HG02870 (cell line): Measurements from ENCODE around the gene GTF2IRD1.
"Not testable (repeated sequence)": the region's sequence is repeated elsewhere in the genome, so short reads cannot be mapped to it uniquely, and the experiment has no call there.

Source experiments
- ATAC-seq: cut with Tn5 transposase; IDR thresholded peaks from one replicate; pipeline ENCODE4 v1.9.1; 2021; ENCODE audit warnings: mild to moderate bottlenecking, moderate library complexity; ENCODE audit not compliant: unreplicated experiment

Gene GTF2IRD1

GRCh38 chr7:74507538-74508319 is 54.0 kb downstream of the GTF2IRD1 start:
- no peak for ATAC-seq

- ATAC-seq, result not testable (repeated sequence)
These were observed 55.7 kb downstream of the GTF2IRD1 start for GRCh38 chr7:74509453-74509852.

DNA sequence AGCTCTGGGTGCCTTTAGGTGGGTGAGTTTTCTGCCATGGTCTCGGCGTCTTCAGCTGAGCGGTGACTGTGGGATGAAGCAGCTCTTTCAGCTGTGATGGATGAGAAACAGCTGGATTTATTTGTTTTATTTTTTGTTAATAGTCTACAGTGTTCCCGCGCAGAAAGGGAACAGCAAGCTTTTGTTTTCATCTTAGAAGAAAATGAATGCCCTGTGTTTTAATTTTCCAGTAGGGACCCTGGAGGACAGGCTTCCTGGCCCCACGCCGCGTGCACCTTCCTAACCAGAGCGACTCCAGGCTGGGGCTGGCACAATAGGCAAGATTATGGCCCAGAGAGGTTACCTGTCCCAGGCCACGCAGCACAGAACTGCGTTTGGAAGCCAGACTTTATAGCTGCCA is 57.6 kb downstream of the GTF2IRD1 start:
- ATAC-seq, result no peak

DNA sequence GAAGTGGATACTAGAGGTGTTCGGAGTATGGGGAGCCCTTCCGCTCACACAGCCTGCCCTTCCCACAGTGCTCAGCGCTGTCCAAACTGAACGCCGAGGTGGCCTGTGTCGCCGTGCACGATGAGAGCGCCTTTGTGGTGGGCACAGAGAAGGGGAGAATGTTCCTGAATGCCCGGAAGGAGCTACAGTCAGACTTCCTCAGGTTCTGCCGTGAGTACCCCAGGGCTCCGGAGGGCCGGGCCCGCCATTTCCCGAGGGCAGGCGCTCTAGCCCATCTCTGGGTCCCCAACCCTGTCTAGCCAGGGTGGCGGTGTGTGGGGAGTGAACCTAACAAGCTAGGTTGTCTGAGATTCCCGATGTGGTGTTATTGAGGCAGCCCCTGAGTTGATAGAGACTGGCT is 59.1 kb downstream of the GTF2IRD1 start:
- ATAC-seq, result no peak

- no peak for ATAC-seq
These were observed 60.5 kb downstream of the GTF2IRD1 start for GRCh38 chr7:74514131-74514591.

GRCh38 chr7:74515276-74515675 is 61.6 kb downstream of the GTF2IRD1 start:
- ATAC-seq, result no peak

GRCh38 chr7:74516214-74516613 is 62.5 kb downstream of the GTF2IRD1 start:
- ATAC-seq, result no peak

GRCh38 chr7:74518041-74518440 is 64.3 kb downstream of the GTF2IRD1 start:
- no peak for ATAC-seq

- no peak for ATAC-seq
These were observed 64.9 kb downstream of the GTF2IRD1 start for GRCh38 chr7:74518654-74519053.

- no peak for ATAC-seq
These were observed 65.7 kb downstream of the GTF2IRD1 start for GRCh38 chr7:74519395-74519794.

DNA sequence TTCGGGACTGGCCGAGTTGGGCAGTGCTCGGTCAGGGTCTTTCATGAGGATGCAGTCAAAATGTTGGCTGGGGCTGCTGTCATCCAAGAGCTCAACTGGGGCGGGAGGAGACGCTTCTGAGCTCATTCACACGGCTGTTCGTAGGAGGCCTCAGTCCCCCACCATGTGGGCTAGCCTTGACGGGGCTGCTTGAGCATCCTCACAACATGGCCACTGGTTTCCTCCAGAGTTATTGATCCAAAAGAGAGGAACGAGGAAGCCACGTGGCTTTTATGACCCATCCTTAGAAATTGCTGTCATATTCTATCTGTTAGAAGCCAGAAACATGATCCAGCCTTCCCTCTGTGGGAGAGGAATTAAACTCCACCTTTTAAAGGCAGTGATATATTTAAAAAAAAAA is 68.1 kb downstream of the GTF2IRD1 start:
- no peak for ATAC-seq

DNA sequence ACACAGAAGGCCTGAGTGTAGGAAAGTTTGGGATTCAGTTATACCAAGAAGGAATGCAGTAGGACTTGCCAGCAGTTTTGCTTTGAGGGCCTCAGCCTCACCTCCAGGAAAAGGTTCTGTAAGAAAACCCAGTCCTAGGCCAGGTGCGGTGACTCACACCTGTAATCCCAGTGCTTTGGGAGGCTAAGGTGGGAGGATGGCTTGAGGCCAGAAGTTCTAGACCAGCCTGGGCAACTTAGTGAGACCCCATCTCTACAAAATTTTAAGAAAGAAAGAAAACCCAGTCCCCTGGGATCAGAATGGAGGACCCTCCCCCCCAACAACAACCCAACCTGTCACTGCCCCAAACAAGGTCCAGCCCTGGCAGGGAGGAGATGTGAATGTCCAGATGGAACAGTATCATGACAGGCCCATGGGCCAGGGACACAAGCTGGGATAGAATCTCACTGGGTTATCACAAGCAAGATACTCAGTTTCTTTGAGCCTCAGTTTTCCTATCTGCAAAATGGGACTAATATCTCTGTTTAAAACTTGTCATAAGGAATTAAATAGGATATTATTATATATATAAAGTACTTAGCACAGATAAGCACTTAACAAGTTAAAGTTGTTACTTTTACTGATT is 68.7 kb downstream of the GTF2IRD1 start:
- ATAC-seq, result no peak

- ATAC-seq, result no peak
These were observed 69.3 kb downstream of the GTF2IRD1 start for GRCh38 chr7:74523015-74523414.

GRCh38 chr7:74525140-74525539 is 71.4 kb downstream of the GTF2IRD1 start:
- ATAC-seq, result no peak

DNA sequence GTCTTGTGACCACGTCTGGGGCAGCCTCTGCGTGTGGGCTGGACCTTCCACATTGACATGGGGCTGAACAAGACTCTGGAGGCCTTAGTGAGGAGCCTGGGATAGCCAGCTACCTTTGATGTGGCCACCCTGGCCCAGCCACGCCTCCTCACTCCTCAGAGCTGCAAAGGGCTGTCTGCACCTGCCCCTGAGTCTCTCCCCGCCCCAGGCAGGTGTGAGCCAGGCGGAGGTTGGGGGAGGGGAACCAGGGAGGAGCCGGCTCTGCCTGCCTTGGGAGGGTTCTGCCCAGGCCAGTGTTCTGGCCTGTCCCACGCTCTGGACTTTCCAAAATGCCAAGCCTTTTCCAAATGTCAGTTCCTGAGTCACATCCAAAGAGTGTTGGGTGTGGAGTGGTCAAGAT is 72.2 kb downstream of the GTF2IRD1 start:
- ATAC-seq, result no peak

DNA sequence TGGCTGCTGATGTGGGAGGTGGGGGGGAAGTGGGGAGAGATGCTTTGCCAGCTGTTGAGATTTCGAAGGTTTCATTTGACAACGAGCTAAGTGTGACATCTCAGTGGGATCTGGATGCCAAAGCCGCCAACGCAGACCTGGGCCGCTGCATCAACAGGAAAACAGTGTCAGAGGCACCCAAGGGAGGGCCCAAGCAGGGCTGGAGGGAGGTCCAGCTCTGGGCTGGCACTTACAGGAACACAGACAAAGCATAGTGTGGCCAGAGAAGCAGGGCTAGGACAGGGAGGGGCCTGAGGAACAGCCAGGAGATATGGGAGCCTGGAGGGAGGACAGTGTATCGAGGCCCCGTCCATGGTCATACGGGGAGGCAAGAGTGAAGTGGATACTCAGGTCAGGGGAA is 73.1 kb downstream of the GTF2IRD1 start:
- no peak for ATAC-seq

GRCh38 chr7:74527842-74528241 is 74.1 kb downstream of the GTF2IRD1 start:
- no peak for ATAC-seq

- not testable (repeated sequence) for ATAC-seq
These were observed 75.1 kb downstream of the GTF2IRD1 start for GRCh38 chr7:74528773-74529172.

DNA sequence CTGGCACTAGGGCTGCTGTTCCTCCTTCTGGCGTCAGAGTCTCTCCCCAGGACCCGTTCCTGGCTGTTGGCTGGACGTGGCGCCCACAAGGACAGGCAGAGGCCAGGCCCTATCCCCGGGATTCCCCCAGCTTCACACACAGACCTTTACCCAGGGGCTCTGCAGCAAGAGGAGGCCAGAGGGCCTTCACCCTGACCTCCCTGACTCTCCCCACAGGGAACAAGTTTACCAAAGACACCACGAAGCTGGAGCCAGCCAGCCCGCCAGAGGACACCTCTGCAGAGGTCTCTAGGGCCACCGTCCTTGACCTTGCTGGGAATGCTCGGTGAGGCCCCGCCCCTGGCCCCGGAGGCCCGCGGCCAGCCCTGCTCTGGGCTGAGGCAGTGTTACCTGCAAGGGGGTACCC is 82.2 kb downstream of the GTF2IRD1 start:
- ATAC-seq, result no peak

- ATAC-seq, result not testable (repeated sequence)
These were observed 88.2 kb downstream of the GTF2IRD1 start for GRCh38 chr7:74541937-74542336.

DNA sequence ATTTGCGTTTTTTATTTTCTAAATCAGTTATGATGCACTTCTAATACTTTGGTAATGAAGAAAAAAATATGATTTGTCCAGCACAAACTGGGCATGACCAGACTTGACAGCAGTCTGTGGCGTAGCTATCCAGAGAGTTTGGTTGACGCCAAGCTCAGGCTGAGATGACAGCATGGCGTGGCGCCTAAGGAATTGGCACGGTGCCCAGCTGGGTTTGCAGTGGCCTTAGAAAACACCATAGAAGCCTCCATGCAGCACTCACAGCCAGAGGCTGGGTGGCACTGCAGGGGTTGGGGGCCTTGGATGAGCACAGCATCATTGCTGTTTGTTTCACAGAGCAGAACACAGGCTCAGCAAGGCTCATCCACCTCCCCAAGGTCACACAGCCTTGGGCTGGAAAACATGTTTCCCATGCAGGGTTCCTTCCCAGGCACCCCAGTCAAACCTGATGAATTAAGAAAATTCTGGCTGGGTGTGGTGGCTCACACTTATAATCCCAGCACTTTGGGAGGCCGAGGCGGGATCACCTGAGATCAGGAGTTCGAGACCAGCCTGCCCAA is 88.9 kb downstream of the GTF2IRD1 start:
- ATAC-seq, result no peak
